Measurements from ENCODE around the gene THBS1. TPM values are rescaled to one million over a fixed set of nuclear protein-coding genes. Genes with fewer than 3 reads are reported as not detected.

Gene THBS1
- total RNA-seq, 1 experiment from 2014 or later = not detected

GRCh38 chr15:39578851-39579486 lies 1.9 kb upstream of the THBS1 start:
- Histone ChIP-seq H3K9ac (ENCODE audit: low read length) (no peak overlapping the region), H3K9me3 (ENCODE audit: low read length) (no peaks in the 10 kb centered on the region), H3K27ac (ENCODE audit: low read length) (no peak overlapping the region), H2AFZ (ENCODE audit: low read length) (no peak overlapping the region), H3K36me3 (ENCODE audit: insufficient read depth, low read length) (no peaks in the 10 kb centered on the region), H3K4me1 (ENCODE audit: low read length) (no peaks in the 10 kb centered on the region), H3K9me2 (replicated peaks; ENCODE audit: insufficient read depth, low read length) (no peaks in the 10 kb centered on the region), H3K79me2 (ENCODE audit: low read length) (no peaks in the 10 kb centered on the region), H3K4me2 (ENCODE audit: low read depth, low read length, poor library complexity, severe bottlenecking) (no peak overlapping the region), H3K4me3 (ENCODE audit: low read length) (no peak overlapping the region), H3K27me3 (ENCODE audit: low read length) (no peaks in the 10 kb centered on the region), H4K20me1 (ENCODE audit: insufficient read depth, low read depth, low read length) (no peaks in the 10 kb centered on the region)
- no peak for DNase-seq

GRCh38 chr15:39579487-39580116 lies 1.3 kb upstream of the THBS1 start:
- no peaks in the 10 kb centered on the region for H4K20me1 ChIP-seq (ENCODE audit: insufficient read depth, low read depth, low read length)
- H2AFZ ChIP-seq (ENCODE audit: low read length) = no peak overlapping the region
- no peak overlapping the region for H3K4me2 ChIP-seq (ENCODE audit: low read depth, low read length, poor library complexity, severe bottlenecking)

GRCh38 chr15:39580117-39580484 lies 778 bp upstream of the THBS1 start:
- no peaks in the 10 kb centered on the region for H3K79me2 ChIP-seq (ENCODE audit: low read length)
- H3K9ac ChIP-seq (ENCODE audit: low read length) = no peak overlapping the region
- H3K4me2 ChIP-seq (ENCODE audit: low read depth, low read length, poor library complexity, severe bottlenecking) = no peak overlapping the region
- H3K27me3 ChIP-seq (ENCODE audit: low read length) = no peaks in the 10 kb centered on the region
- no peak overlapping the region for H3K4me3 ChIP-seq (ENCODE audit: low read length)
- no peaks in the 10 kb centered on the region for H3K4me1 ChIP-seq (ENCODE audit: low read length)
- H3K9me2 ChIP-seq (replicated peaks; ENCODE audit: insufficient read depth, low read length) = no peaks in the 10 kb centered on the region
- H3K36me3 ChIP-seq (ENCODE audit: insufficient read depth, low read length) = no peaks in the 10 kb centered on the region
- peak; percentile 91 for DNase-seq
- H2AFZ ChIP-seq (ENCODE audit: low read length) = no peak overlapping the region
- no peak overlapping the region for H3K27ac ChIP-seq (ENCODE audit: low read length)
- no peaks in the 10 kb centered on the region for H4K20me1 ChIP-seq (ENCODE audit: insufficient read depth, low read depth, low read length)
- no peaks in the 10 kb centered on the region for H3K9me3 ChIP-seq (ENCODE audit: low read length)

More at GRCh38 chr15:39579487-39580116, 1.3 kb upstream of the THBS1 start:
- Histone ChIP-seq H3K79me2 (ENCODE audit: low read length) (no peaks in the 10 kb centered on the region), H3K27ac (ENCODE audit: low read length) (no peak overlapping the region), H3K27me3 (ENCODE audit: low read length) (no peaks in the 10 kb centered on the region), H3K9me2 (replicated peaks; ENCODE audit: insufficient read depth, low read length) (no peaks in the 10 kb centered on the region), H3K36me3 (ENCODE audit: insufficient read depth, low read length) (no peaks in the 10 kb centered on the region), H3K4me1 (ENCODE audit: low read length) (no peaks in the 10 kb centered on the region), H3K9ac (ENCODE audit: low read length) (no peak overlapping the region), H3K9me3 (ENCODE audit: low read length) (no peaks in the 10 kb centered on the region), H3K4me3 (ENCODE audit: low read length) (no peak overlapping the region)
- DNase-seq = no peak

- Histone ChIP-seq H3K36me3 (ENCODE audit: insufficient read depth, low read length) (no peaks in the 10 kb centered on the region), H3K4me1 (ENCODE audit: low read length) (no peaks in the 10 kb centered on the region), H2AFZ (ENCODE audit: low read length) (no peak overlapping the region), H4K20me1 (ENCODE audit: insufficient read depth, low read depth, low read length) (no peaks in the 10 kb centered on the region), H3K9me3 (ENCODE audit: low read length) (no peaks in the 10 kb centered on the region), H3K9ac (ENCODE audit: low read length) (no peak overlapping the region), H3K27me3 (ENCODE audit: low read length) (0 out of 2 replicates have a peak, but pooled peaks cover 2% of the 10 kb centered on the region), H3K4me2 (ENCODE audit: low read depth, low read length, poor library complexity, severe bottlenecking) (no peak overlapping the region), H3K4me3 (ENCODE audit: low read length) (no peak overlapping the region), H3K9me2 (replicated peaks; ENCODE audit: insufficient read depth, low read length) (no peaks in the 10 kb centered on the region), H3K79me2 (ENCODE audit: low read length) (no peaks in the 10 kb centered on the region), H3K27ac (ENCODE audit: low read length) (no peak overlapping the region)
- DNase-seq = no peak
These were observed 438 bp downstream of the THBS1 start for GRCh38 chr15:39581242-39581792.

GRCh38 chr15:39581793-39582285 lies 960 bp downstream of the THBS1 start:
- H3K4me3 ChIP-seq (ENCODE audit: low read length) = no peak overlapping the region
- no peaks in the 10 kb centered on the region for H3K9me3 ChIP-seq (ENCODE audit: low read length)
- 0 out of 2 replicates have a peak, but pooled peaks cover 2% of the 10 kb centered on the region for H3K27me3 ChIP-seq (ENCODE audit: low read length)
- no peak for DNase-seq
- H3K36me3 ChIP-seq (ENCODE audit: insufficient read depth, low read length) = no peaks in the 10 kb centered on the region
- no peak overlapping the region for H3K4me2 ChIP-seq (ENCODE audit: low read depth, low read length, poor library complexity, severe bottlenecking)
- no peak overlapping the region for H3K9ac ChIP-seq (ENCODE audit: low read length)
- H2AFZ ChIP-seq (ENCODE audit: low read length) = no peak overlapping the region
- H3K79me2 ChIP-seq (ENCODE audit: low read length) = no peaks in the 10 kb centered on the region
- H3K9me2 ChIP-seq (replicated peaks; ENCODE audit: insufficient read depth, low read length) = no peaks in the 10 kb centered on the region
- no peaks in the 10 kb centered on the region for H3K4me1 ChIP-seq (ENCODE audit: low read length)
- H3K27ac ChIP-seq (ENCODE audit: low read length) = no peak overlapping the region
- no peaks in the 10 kb centered on the region for H4K20me1 ChIP-seq (ENCODE audit: insufficient read depth, low read depth, low read length)

- H3K79me2 ChIP-seq (ENCODE audit: low read length) = no peaks in the 10 kb centered on the region
- 0 out of 2 replicates have a peak, but pooled peaks cover 2% of the 10 kb centered on the region for H3K27me3 ChIP-seq (ENCODE audit: low read length)
- H3K9me3 ChIP-seq (ENCODE audit: low read length) = no peaks in the 10 kb centered on the region
- H3K4me1 ChIP-seq (ENCODE audit: low read length) = no peaks in the 10 kb centered on the region
- no peak overlapping the region for H3K27ac ChIP-seq (ENCODE audit: low read length)
- no peaks in the 10 kb centered on the region for H3K36me3 ChIP-seq (ENCODE audit: insufficient read depth, low read length)
- no peak overlapping the region for H2AFZ ChIP-seq (ENCODE audit: low read length)
- no peak overlapping the region for H3K4me3 ChIP-seq (ENCODE audit: low read length)
- H3K9me2 ChIP-seq (replicated peaks; ENCODE audit: insufficient read depth, low read length) = no peaks in the 10 kb centered on the region
- H4K20me1 ChIP-seq (ENCODE audit: insufficient read depth, low read depth, low read length) = no peaks in the 10 kb centered on the region
- no peak for DNase-seq
- no peak overlapping the region for H3K9ac ChIP-seq (ENCODE audit: low read length)
- no peak overlapping the region for H3K4me2 ChIP-seq (ENCODE audit: low read depth, low read length, poor library complexity, severe bottlenecking)
These were observed 1.6 kb downstream of the THBS1 start for GRCh38 chr15:39582286-39582976.

- Histone ChIP-seq H3K27me3 (ENCODE audit: low read length) (0 out of 2 replicates have a peak, but pooled peaks cover 2% of the 10 kb centered on the region), H3K4me1 (ENCODE audit: low read length) (no peaks in the 10 kb centered on the region), H3K36me3 (ENCODE audit: insufficient read depth, low read length) (no peaks in the 10 kb centered on the region), H3K4me2 (ENCODE audit: low read depth, low read length, poor library complexity, severe bottlenecking) (no peak overlapping the region), H3K79me2 (ENCODE audit: low read length) (no peaks in the 10 kb centered on the region), H3K4me3 (ENCODE audit: low read length) (no peak overlapping the region), H3K27ac (ENCODE audit: low read length) (no peak overlapping the region), H3K9me2 (replicated peaks; ENCODE audit: insufficient read depth, low read length) (no peaks in the 10 kb centered on the region), H3K9me3 (ENCODE audit: low read length) (no peaks in the 10 kb centered on the region), H4K20me1 (ENCODE audit: insufficient read depth, low read depth, low read length) (no peaks in the 10 kb centered on the region), H3K9ac (ENCODE audit: low read length) (no peak overlapping the region), H2AFZ (ENCODE audit: low read length) (no peak overlapping the region)
- DNase-seq = no peak
These were observed 2.2 kb downstream of the THBS1 start for GRCh38 chr15:39582977-39583595.

Measured in Karpas-422 (cell line).